Non-pigmented ciliary epithelial cell (primary cell): ENCODE data around the gene CACFD1.

Experiments used
- DNase-seq: peaks from one replicate; pipeline ENCODE4 v3.0.0-alpha.2; 2010; ENCODE audit warnings: low read depth

CACFD1 gene

GRCh38 chr9:133499892-133500270 is 40.1 kb downstream of the CACFD1 start:
- no peak for DNase-seq

GRCh38 chr9:133502112-133502511 is 42.3 kb downstream of the CACFD1 start:
- no peak for DNase-seq

- DNase-seq: no peak
These were observed 45.5 kb downstream of the CACFD1 start for GRCh38 chr9:133505186-133505830.

GRCh38 chr9:133505901-133506652 is 46.3 kb downstream of the CACFD1 start:
- DNase-seq: no peak

- DNase-seq: no peak
These were observed 46.9 kb downstream of the CACFD1 start for GRCh38 chr9:133506653-133507038.

GRCh38 chr9:133507246-133507965 is 47.6 kb downstream of the CACFD1 start:
- DNase-seq: no peak

GRCh38 chr9:133508046-133508445 is 48.3 kb downstream of the CACFD1 start:
- DNase-seq: no peak

- DNase-seq: no peak
These were observed 49.7 kb downstream of the CACFD1 start for GRCh38 chr9:133509179-133510083.

GRCh38 chr9:133510926-133511505 is 51.2 kb downstream of the CACFD1 start:
- DNase-seq: no peak

- no peak for DNase-seq
These were observed 51.8 kb downstream of the CACFD1 start for GRCh38 chr9:133511607-133512006.

GRCh38 chr9:133512253-133513213 is 52.8 kb downstream of the CACFD1 start:
- no peak for DNase-seq

- DNase-seq: no peak
These were observed 53.7 kb downstream of the CACFD1 start for GRCh38 chr9:133513214-133514100.

GRCh38 chr9:133514460-133515239 is 54.9 kb downstream of the CACFD1 start:
- DNase-seq: no peak

- DNase-seq: no peak
These were observed 55.4 kb downstream of the CACFD1 start for GRCh38 chr9:133515240-133515610.

GRCh38 chr9:133515615-133516255 is 56.0 kb downstream of the CACFD1 start:
- DNase-seq: no peak

GRCh38 chr9:133516256-133516960 is 56.6 kb downstream of the CACFD1 start:
- DNase-seq: no peak

- no peak for DNase-seq
These were observed 57.2 kb downstream of the CACFD1 start for GRCh38 chr9:133516961-133517350.

GRCh38 chr9:133517711-133518110 is 57.9 kb downstream of the CACFD1 start:
- DNase-seq: no peak
